Liver (tissue), 9 donors: ENCODE results near the gene LPP. TPM values are rescaled to one million over a fixed set of nuclear protein-coding genes. Genes with fewer than 3 reads are reported as not detected.

Source experiments
- DNase-seq: peaks from one replicate; pipeline ENCODE4 v3.0.0-alpha.2; 2017; ENCODE audit warnings: low spot score
- H3K27ac ChIP-seq, 2 donors: one replicate each; pipeline ENCODE4 v1.7.0; 2013; ENCODE audit warnings: inconsistent platforms in 2 of 2, low read length in 2 of 2, control low read depth in 1 of 2, low read depth in 1 of 2, mild to moderate bottlenecking in 1 of 2
- H3K27me3 ChIP-seq, 4 donors: one replicate each; pipeline versions ENCODE4 v1.6.1 to v1.7.0; 2013; ENCODE audit warnings: low read length in 3 of 4, inconsistent platforms in 1 of 4, mild to moderate bottlenecking in 1 of 4, moderate library complexity in 1 of 4; ENCODE audit not compliant: control insufficient read depth in 4 of 4, insufficient read depth in 4 of 4
- H3K36me3 ChIP-seq, 4 donors: one replicate each; pipeline versions ENCODE4 v1.6.1 to v1.7.0; 2013; ENCODE audit warnings: low read length in 3 of 4, mild to moderate bottlenecking in 3 of 4, low read depth in 1 of 4, moderate library complexity in 1 of 4; ENCODE audit not compliant: control insufficient read depth in 4 of 4, insufficient read depth in 3 of 4
- H3K4me1 ChIP-seq, 4 donors: one replicate each; pipeline versions ENCODE4 v1.6.1 to v1.7.0; 2013; ENCODE audit warnings: low read length in 3 of 4, mild to moderate bottlenecking in 3 of 4, moderate library complexity in 1 of 4; ENCODE audit not compliant: control insufficient read depth in 4 of 4, insufficient read depth in 4 of 4
- H3K4me3 ChIP-seq, 3 donors: one replicate each; pipeline versions ENCODE4 v1.6.1 to v1.7.0; 2013; ENCODE audit warnings: low read length in 3 of 3, control low read depth in 1 of 3, low read depth in 1 of 3, mild to moderate bottlenecking in 1 of 3
- H3K9ac ChIP-seq, 2 donors: one replicate each; pipeline ENCODE4 v1.7.0; 2013; ENCODE audit warnings: low read length in 2 of 2, mild to moderate bottlenecking in 2 of 2, moderate library complexity in 2 of 2, control low read depth in 1 of 2, low read depth in 1 of 2
- H3K9me3 ChIP-seq, 4 donors: one replicate each; pipeline versions ENCODE4 v1.6.1 to v1.7.0; 2013; ENCODE audit warnings: low read length in 3 of 4; ENCODE audit not compliant: control insufficient read depth in 4 of 4
- FOXA1 ChIP-seq: IDR thresholded peaks from 2 replicates; pipeline ENCODE4 v1.6.1; 2016; ENCODE audit warnings: antibody characterized with exemption
- FOXA2 ChIP-seq: IDR thresholded peaks from 2 replicates; pipeline ENCODE4 v1.6.1; 2016; ENCODE audit warnings: antibody characterized with exemption
- HNF4G ChIP-seq: IDR thresholded peaks from 2 replicates; pipeline ENCODE4 v1.6.1; 2016; ENCODE audit warnings: antibody characterized with exemption
- NR2F2 ChIP-seq: IDR thresholded peaks from 2 replicates; pipeline ENCODE4 v1.6.1; 2016; ENCODE audit warnings: antibody characterized with exemption
- RXRA ChIP-seq, 2 donors: IDR thresholded peaks; 2 replicates each; pipeline ENCODE4 v1.6.1; 2017 to 2018; ENCODE audit warnings: antibody characterized with exemption in 2 of 2, mild to moderate bottlenecking in 1 of 2
- SP1 ChIP-seq: IDR thresholded peaks from 2 replicates; pipeline ENCODE4 v1.6.1; 2018; ENCODE audit warnings: antibody characterized with exemption, mild to moderate bottlenecking
- TAF1 ChIP-seq: conservative IDR thresholded peaks from 2 replicates; pipeline ENCODE4 v1.6.1; 2016; ENCODE audit warnings: antibody characterized with exemption, mild to moderate bottlenecking
- YY1 ChIP-seq: IDR thresholded peaks from 2 replicates; pipeline ENCODE4 v1.6.1; 2016; ENCODE audit warnings: antibody characterized with exemption, mild to moderate bottlenecking
- WGBS: extraction: QIAGEN DNeasy Blood & Tissue Kit; methylation state at CpG from one replicate; pipeline ENCODE4 v1.1.7; 2013; 5-methylcytosine and 5-hydroxymethylcytosine counted together
- polyA plus RNA-seq, 2 donors: library from polyadenylated mRNA; stranded (reverse) in 1 of 2; unstranded in 1 of 2; fragments of 200-250 nt in 1 of 2; fragments of >200 nt in 1 of 2; fragmentation: Nextera tagmentation in 1 of 2; extraction: Ambion mirVana in 1 of 2; gene quantifications; one replicate each; pipeline versions ENCODE4 v1.2.1 to v1.2.3, GENCODE V29; 2013 to 2015
- total RNA-seq, 2 donors: library from RNA; depleted of rRNA; stranded (reverse); fragments of >200 nt; gene quantifications; one replicate each; pipeline ENCODE4 v1.2.3, GENCODE V29; 2014
- TF ChIP-seq, protein P1 (sequence below): fragments of 150-350 bp; IDR thresholded peaks from 2 replicates; pipeline ENCODE4 v1.5.1; 2017; ENCODE audit warnings: improper control_type of control experiment, low read depth, low read length; ENCODE audit not compliant: missing input control
- TF ChIP-seq, protein P2 (sequence below): IDR thresholded peaks from 2 replicates; pipeline ENCODE4 v1.6.1; 2016; ENCODE audit warnings: antibody characterized with exemption
- TF ChIP-seq, protein P3 (sequence below): IDR thresholded peaks from 2 replicates; pipeline ENCODE4 v1.6.1; 2016; ENCODE audit warnings: antibody characterized with exemption, mild to moderate bottlenecking
- TF ChIP-seq, protein P4 (sequence below): IDR thresholded peaks from 2 replicates; pipeline ENCODE4 v1.6.1; 2016; ENCODE audit warnings: antibody characterized with exemption
- donor health status: healthy.
- donor health status: healthy.
- donor health status: healthy.
- donor health status: healthy.
- donor health status: healthy.

LPP gene
- total and polyA plus RNA-seq, 4 donors = 3.3 to 53.7 (median 28.2) TPM

DNA sequence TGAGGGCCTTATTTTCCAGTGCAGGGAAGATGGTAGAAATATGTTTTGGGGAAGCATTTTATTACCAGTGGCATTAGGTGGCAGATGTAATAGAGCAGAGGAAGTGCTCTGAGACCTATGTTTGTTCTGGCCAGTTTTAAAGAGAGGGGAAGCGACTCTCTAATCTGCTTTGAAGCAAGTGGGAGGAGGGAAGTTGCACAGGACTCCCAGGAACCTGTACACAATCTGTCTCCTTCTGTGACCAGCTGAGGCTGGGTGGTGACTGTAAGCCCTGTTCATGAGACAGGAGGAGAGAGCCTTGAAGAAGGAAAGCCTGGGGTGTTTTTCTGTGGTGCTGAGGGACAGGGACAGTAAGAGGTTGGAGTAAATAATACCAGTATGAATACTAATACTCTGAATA, 60.5 kb downstream of the LPP start:
- H3K4me1 ChIP-seq = peaks cover 3 to 13% (median 4%) of the 10 kb centered on the region in 4 donors
- no peak overlapping the region for H3K9ac ChIP-seq
- H3K9me3 ChIP-seq = no peaks in the 10 kb centered on the region

DNA sequence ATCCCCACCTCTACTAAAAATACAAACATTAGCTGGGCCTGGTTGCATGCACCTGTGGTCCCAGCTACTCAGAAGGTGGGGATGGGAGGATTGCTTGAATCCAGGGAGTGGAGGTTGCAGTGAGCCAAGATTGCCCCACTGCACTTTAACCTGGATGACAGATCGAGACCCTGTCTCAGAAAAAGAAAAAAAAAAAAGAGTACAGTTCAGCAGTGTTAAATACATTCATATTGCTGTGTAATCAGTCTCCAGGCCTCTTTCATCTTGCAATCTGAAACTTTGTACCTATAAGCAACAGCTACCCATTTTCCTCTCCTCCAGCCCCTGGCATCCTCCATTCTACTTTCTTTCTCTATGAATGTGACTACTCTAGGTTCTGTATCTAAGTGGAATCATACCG, 61.2 kb downstream of the LPP start:
- no peak for DNase-seq
- Histone ChIP-seq H3K4me3 (no peak overlapping the region), H3K36me3 (peaks cover 0 to 4% (median 0%) of the 10 kb centered on the region in 4 donors), H3K27me3 (no peaks in the 10 kb centered on the region), H3K9ac (no peak overlapping the region), H3K4me1 (peaks cover 3 to 13% (median 4%) of the 10 kb centered on the region in 4 donors), H3K9me3 (no peaks in the 10 kb centered on the region), H3K27ac (no peak overlapping the region)
- 90% methylated on average over 2 of the region's 2 CpGs for WGBS
- no peak for TF ChIP-seq TAF1
- TF ChIP-seq, protein P1, sequence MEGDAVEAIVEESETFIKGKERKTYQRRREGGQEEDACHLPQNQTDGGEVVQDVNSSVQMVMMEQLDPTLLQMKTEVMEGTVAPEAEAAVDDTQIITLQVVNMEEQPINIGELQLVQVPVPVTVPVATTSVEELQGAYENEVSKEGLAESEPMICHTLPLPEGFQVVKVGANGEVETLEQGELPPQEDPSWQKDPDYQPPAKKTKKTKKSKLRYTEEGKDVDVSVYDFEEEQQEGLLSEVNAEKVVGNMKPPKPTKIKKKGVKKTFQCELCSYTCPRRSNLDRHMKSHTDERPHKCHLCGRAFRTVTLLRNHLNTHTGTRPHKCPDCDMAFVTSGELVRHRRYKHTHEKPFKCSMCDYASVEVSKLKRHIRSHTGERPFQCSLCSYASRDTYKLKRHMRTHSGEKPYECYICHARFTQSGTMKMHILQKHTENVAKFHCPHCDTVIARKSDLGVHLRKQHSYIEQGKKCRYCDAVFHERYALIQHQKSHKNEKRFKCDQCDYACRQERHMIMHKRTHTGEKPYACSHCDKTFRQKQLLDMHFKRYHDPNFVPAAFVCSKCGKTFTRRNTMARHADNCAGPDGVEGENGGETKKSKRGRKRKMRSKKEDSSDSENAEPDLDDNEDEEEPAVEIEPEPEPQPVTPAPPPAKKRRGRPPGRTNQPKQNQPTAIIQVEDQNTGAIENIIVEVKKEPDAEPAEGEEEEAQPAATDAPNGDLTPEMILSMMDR = no peak
- no peak for TF ChIP-seq RXRA (IDR thresholded peaks at IDR 0.05)
- TF ChIP-seq YY1 = no peak
- TF ChIP-seq, protein P2, sequence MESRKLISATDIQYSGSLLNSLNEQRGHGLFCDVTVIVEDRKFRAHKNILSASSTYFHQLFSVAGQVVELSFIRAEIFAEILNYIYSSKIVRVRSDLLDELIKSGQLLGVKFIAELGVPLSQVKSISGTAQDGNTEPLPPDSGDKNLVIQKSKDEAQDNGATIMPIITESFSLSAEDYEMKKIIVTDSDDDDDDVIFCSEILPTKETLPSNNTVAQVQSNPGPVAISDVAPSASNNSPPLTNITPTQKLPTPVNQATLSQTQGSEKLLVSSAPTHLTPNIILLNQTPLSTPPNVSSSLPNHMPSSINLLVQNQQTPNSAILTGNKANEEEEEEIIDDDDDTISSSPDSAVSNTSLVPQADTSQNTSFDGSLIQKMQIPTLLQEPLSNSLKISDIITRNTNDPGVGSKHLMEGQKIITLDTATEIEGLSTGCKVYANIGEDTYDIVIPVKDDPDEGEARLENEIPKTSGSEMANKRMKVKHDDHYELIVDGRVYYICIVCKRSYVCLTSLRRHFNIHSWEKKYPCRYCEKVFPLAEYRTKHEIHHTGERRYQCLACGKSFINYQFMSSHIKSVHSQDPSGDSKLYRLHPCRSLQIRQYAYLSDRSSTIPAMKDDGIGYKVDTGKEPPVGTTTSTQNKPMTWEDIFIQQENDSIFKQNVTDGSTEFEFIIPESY = no peak

More for the DNA sequence above, 60.5 kb downstream of the LPP start:
- Histone ChIP-seq H3K4me3 (no peak overlapping the region), H3K36me3 (peaks cover 0 to 5% (median 0%) of the 10 kb centered on the region in 4 donors), H3K27ac (no peak overlapping the region), H3K27me3 (no peaks in the 10 kb centered on the region)
- TF ChIP-seq, protein P3, sequence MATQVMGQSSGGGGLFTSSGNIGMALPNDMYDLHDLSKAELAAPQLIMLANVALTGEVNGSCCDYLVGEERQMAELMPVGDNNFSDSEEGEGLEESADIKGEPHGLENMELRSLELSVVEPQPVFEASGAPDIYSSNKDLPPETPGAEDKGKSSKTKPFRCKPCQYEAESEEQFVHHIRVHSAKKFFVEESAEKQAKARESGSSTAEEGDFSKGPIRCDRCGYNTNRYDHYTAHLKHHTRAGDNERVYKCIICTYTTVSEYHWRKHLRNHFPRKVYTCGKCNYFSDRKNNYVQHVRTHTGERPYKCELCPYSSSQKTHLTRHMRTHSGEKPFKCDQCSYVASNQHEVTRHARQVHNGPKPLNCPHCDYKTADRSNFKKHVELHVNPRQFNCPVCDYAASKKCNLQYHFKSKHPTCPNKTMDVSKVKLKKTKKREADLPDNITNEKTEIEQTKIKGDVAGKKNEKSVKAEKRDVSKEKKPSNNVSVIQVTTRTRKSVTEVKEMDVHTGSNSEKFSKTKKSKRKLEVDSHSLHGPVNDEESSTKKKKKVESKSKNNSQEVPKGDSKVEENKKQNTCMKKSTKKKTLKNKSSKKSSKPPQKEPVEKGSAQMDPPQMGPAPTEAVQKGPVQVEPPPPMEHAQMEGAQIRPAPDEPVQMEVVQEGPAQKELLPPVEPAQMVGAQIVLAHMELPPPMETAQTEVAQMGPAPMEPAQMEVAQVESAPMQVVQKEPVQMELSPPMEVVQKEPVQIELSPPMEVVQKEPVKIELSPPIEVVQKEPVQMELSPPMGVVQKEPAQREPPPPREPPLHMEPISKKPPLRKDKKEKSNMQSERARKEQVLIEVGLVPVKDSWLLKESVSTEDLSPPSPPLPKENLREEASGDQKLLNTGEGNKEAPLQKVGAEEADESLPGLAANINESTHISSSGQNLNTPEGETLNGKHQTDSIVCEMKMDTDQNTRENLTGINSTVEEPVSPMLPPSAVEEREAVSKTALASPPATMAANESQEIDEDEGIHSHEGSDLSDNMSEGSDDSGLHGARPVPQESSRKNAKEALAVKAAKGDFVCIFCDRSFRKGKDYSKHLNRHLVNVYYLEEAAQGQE = no peak
- TF ChIP-seq YY1 (no peak), RXRA (IDR thresholded peaks at IDR 0.05) (no peak), NR2F2 (no peak), HNF4G (no peak), FOXA1 (no peak), SP1 (no peak), FOXA2 (no peak)
- TF ChIP-seq, protein P2 = no peak
- TF ChIP-seq, protein P4, sequence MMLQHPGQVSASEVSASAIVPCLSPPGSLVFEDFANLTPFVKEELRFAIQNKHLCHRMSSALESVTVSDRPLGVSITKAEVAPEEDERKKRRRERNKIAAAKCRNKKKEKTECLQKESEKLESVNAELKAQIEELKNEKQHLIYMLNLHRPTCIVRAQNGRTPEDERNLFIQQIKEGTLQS = no peak
- TF ChIP-seq, protein P1 = no peak
- 65% methylated on average over 1 of the region's 1 CpG for WGBS
- no peak for DNase-seq
